OCI-LY3 (cell line): ENCODE data around the gene PARP15.

ENCODE experiments used
- CTCF ChIP-seq: fragments of 200-600, 300-600 bp; sonication (generic); IDR thresholded peaks from 2 replicates; pipeline ENCODE4 v1.5.1; 2014; ENCODE audit warnings: antibody characterized with exemption, low read length, low read depth
- EZH2phosphoT487 ChIP-seq: fragments of 200-600 bp; shearing (Covaris generic); IDR thresholded peaks from 2 replicates; pipeline ENCODE4 v1.6.1; 2018; ENCODE audit warnings: antibody characterized with exemption, mixed run types, low read depth

GRCh38 chr3:122619040-122619439 lies 41.6 kb downstream of the PARP15 start:
- no peak for TF ChIP-seq CTCF
- no peak for TF ChIP-seq EZH2phosphoT487
